ENCODE measurements around the gene MAP3K1.

DNA sequence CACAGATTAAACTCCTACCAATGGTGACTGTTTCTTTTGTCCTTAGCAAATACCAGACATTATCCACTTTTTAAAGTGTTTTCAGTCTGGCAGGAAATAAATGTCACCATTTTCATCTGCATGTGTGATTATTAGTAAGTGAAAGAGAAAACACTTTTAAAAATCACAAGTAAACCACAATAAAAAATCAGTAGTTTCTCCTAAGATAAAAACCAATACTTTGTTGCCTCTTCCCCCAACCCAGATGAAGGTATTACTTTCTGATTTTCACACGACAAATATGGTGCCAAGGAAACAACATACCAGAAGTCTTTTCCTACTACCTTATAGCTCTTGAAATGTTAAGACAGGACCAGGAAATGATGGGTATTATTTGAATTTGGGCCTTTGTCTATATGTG is 11.5 kb upstream of the MAP3K1 start:
- TF ChIP-seq, protein P1, sequence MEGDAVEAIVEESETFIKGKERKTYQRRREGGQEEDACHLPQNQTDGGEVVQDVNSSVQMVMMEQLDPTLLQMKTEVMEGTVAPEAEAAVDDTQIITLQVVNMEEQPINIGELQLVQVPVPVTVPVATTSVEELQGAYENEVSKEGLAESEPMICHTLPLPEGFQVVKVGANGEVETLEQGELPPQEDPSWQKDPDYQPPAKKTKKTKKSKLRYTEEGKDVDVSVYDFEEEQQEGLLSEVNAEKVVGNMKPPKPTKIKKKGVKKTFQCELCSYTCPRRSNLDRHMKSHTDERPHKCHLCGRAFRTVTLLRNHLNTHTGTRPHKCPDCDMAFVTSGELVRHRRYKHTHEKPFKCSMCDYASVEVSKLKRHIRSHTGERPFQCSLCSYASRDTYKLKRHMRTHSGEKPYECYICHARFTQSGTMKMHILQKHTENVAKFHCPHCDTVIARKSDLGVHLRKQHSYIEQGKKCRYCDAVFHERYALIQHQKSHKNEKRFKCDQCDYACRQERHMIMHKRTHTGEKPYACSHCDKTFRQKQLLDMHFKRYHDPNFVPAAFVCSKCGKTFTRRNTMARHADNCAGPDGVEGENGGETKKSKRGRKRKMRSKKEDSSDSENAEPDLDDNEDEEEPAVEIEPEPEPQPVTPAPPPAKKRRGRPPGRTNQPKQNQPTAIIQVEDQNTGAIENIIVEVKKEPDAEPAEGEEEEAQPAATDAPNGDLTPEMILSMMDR (IDR thresholded peaks at IDR 0.05 in 4 of 5, conservative IDR thresholded peaks at IDR 0.05 in 1 of 5), result no peak
- TF ChIP-seq POLR2A (IDR thresholded peaks at IDR 0.05), result no peak
